Fibroblast of skin of back (primary cell): ENCODE results near the gene SALL4.

Experiments
- DNase-seq: peaks from one replicate; pipeline ENCODE4 v3.0.0-alpha.2; 2013

Gene SALL4

DNA sequence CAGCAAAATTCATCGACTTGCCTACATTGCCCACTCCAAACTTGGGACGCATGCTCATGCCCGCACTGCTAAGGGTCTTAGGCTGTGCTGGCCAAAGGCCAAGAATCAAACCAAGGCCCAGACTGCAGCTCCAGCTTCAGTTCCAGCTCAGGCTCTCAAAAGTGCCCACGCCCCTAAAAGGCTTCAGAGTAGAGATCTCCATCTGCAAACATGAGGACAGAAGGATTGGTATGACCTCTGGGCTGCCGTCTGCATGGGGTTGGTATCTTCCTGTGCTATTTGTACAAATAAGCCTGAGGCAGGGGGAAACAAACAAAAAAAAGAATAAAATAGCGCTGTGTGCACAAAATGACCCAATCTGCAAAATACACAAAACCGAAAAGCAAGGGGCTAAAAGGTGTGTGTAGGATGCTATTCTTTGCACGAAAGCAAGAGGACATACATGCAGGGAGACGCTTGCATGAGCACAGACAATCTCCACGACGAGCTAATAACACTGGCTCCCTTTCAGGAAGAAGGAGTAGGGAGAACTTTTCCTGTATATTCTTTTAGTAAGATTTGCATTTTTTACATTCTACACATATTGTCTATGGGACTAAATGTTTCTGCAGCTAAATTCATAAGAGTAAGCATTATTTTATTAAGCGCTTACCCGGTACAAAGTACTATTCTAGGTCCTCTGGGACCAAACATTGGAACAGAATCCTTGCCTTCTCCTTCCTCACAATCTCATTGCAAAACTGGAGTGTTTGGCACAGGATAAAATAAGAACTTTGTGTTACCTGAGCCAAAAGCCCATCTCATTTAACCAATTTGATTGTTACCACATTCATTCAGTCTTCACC, 67.2 kb downstream of the SALL4 start:
- no peak for DNase-seq

DNA sequence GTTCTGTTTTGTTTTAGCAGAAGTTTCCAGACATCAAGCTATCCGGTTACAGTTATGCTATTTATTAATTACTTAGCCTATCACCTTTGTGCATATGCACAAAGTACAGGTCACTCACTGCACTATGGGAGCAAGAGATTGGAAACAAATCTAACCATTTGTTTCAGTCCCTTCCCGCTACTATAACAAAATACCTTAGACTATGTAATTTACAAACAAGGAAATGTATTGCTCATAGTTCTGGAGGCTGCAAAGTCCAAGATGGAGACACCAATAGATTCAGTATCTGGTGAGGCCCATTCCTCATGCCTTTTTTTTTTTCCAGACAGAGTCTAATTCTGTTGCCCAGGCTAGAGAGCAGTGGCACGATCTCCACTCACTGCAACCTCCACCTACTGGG, 69.3 kb downstream of the SALL4 start:
- no peak for DNase-seq
